ENCODE data around the gene CAND2. TPM values are rescaled to one million over a fixed set of nuclear protein-coding genes. Genes with fewer than 3 reads are reported as not detected.
A peak's percentile ranks its signal among the peaks of the same experiment; 100 is the strongest.

The CAND2 gene
- total and polyA plus RNA-seq, 4 donors = 0.38 to 1.6 (median 0.92) TPM

DNA sequence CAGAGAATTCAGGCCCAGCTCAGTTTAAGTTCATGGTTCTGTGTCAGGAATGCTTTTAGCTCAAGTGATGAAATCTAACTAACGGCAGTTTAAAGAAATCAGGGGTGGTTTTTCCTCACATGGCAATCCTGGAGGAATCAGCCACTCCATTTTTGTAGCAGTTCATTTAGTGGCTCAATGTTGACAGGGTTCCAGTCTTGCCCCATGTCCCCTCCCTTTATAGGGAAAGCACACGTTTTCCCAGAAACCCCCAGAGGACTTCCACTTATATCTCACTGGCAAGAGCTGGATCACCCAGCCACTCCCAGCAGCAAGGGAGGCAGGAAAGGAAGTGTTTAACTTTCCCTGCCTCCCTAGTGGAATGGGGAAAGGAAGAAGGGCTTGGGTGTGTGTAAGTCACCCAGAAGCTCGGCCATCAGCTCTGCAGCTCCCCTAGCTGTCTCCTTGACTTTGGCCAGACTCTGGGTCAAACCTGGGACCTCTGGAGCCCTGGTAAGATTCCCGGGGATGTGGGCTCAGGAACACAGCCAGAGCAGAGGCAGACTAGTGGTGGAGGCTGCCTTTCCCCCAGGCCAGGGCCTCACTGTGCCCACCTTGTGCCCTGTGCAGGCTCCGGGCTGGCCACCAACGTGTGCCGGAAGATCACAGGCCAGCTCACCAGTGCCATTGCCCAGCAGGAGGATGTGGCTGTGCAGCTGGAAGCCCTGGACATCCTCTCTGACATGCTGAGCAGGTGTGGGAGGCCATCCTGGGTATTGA lies 11.3 kb downstream of the CAND2 start (continued):
- TF ChIP-seq REST (IDR thresholded peaks at IDR 0.05) = no peak

DNA sequence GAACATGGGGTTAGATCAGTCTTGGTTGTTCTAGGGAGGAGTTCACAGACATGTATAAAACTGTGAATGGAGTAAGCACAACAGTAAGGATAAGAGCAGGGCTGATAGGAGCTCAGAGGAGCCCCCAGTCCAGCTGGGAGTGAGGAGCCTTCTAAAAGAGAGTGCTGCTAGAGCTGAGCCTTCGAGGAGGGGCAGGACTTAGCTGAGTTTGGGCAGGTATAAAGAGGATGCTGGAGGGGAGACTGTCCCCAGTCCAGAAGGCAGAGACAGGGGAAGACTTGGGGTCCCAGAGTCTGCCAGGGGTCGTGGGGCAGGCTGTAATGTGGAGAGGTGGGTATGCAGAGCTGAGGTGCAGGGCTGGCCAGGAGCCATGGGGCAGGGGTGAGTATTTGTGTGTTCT lies 12.1 kb downstream of the CAND2 start:
- no peak for TF ChIP-seq EGR1 (IDR thresholded peaks at IDR 0.05; ENCODE audit: low read depth in 2 of 2)
- no peaks in the 10 kb centered on the region for H3K27me3 ChIP-seq (ENCODE audit: control insufficient read depth in 4 of 4, insufficient read depth in 4 of 4, low read length in 3 of 4)
- no peaks in the 10 kb centered on the region for H3K9me3 ChIP-seq (ENCODE audit: control insufficient read depth in 4 of 4, low read length in 3 of 4)
- no peak overlapping the region for H3K9ac ChIP-seq (ENCODE audit: low read depth in 1 of 2, low read length in 2 of 2)
- peaks cover 0 to 2% (median 0%) of the 10 kb centered on the region in 4 donors for H3K36me3 ChIP-seq (ENCODE audit: control insufficient read depth in 4 of 4, insufficient read depth in 3 of 4, low read depth in 1 of 4, low read length in 3 of 4)
- H3K4me3 ChIP-seq (ENCODE audit: low read depth in 1 of 3, low read length in 3 of 3) = no peak overlapping the region
- 86% methylated on average over 2 of the region's 2 CpGs for WGBS
- H3K27ac ChIP-seq (ENCODE audit: low read depth in 1 of 2, low read length in 2 of 2) = no peak overlapping the region
- H3K4me1 ChIP-seq (ENCODE audit: control insufficient read depth in 4 of 4, insufficient read depth in 4 of 4, low read length in 3 of 4) = peaks cover 0 to 7% (median 5%) of the 10 kb centered on the region in 4 donors
- DNase-seq (ENCODE audit: low spot score) = no peak

GRCh38 chr3:12809001-12809400 lies 12.5 kb downstream of the CAND2 start:
- 95% methylated on average over 3 of the region's 3 CpGs for WGBS
- TF ChIP-seq ZBTB33 (IDR thresholded peaks at IDR 0.05) (no peak), ATF3 (IDR thresholded peaks at IDR 0.05) (no peak), FOXA1 (IDR thresholded peaks at IDR 0.05) (no peak), SP1 (IDR thresholded peaks at IDR 0.05) (no peak), HNF4G (IDR thresholded peaks at IDR 0.05) (no peak)
- H3K4me1 ChIP-seq (ENCODE audit: control insufficient read depth in 4 of 4, insufficient read depth in 4 of 4, low read length in 3 of 4) = peaks cover 0 to 7% (median 5%) of the 10 kb centered on the region in 4 donors
- H3K36me3 ChIP-seq (ENCODE audit: control insufficient read depth in 4 of 4, insufficient read depth in 3 of 4, low read depth in 1 of 4, low read length in 3 of 4) = peaks cover 0 to 2% (median 0%) of the 10 kb centered on the region in 4 donors
- H3K27me3 ChIP-seq (ENCODE audit: control insufficient read depth in 4 of 4, insufficient read depth in 4 of 4, low read length in 3 of 4) = no peaks in the 10 kb centered on the region
- no peak overlapping the region for H3K9ac ChIP-seq (ENCODE audit: low read depth in 1 of 2, low read length in 2 of 2)
- no peak overlapping the region for H3K4me3 ChIP-seq (ENCODE audit: low read depth in 1 of 3, low read length in 3 of 3)
- no peak overlapping the region for H3K27ac ChIP-seq (ENCODE audit: low read depth in 1 of 2, low read length in 2 of 2)
- no peak for DNase-seq (ENCODE audit: low spot score)
- no peaks in the 10 kb centered on the region for H3K9me3 ChIP-seq (ENCODE audit: control insufficient read depth in 4 of 4, low read length in 3 of 4)

DNA sequence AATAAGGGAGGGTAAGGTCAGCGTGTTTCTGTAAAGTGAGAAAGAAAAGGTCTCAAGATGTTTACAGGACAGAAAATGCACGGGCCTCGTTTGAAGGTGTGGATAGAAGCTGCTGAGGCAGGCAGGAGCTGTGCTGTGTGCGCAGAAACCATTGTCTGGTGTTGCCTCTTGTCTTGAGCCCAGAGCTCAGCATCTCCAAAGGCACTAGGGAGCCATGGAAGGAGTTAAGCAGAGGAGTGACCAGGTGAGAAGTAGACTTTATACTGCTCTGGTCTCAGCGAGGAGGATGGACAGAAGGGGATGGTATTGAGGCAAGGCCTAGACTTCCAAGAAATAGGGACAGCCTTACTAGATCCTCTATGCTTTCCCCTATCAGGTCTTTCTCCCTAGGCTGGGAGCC lies 13.0 kb downstream of the CAND2 start:
- Histone ChIP-seq H3K4me1 (ENCODE audit: control insufficient read depth in 4 of 4, insufficient read depth in 4 of 4, low read length in 3 of 4) (peaks cover 0 to 7% (median 5%) of the 10 kb centered on the region in 4 donors), H3K9ac (ENCODE audit: low read depth in 1 of 2, low read length in 2 of 2) (peak overlapping the region; percentile 18 to 61), H3K27ac (ENCODE audit: low read depth in 1 of 2, low read length in 2 of 2) (peak overlapping the region in 1 of 2 donors; percentile 37), H3K9me3 (ENCODE audit: control insufficient read depth in 4 of 4, low read length in 3 of 4) (no peaks in the 10 kb centered on the region), H3K4me3 (ENCODE audit: low read depth in 1 of 3, low read length in 3 of 3) (peak overlapping the region in 1 of 3 donors; percentile 66), H3K27me3 (ENCODE audit: control insufficient read depth in 4 of 4, insufficient read depth in 4 of 4, low read length in 3 of 4) (no peaks in the 10 kb centered on the region), H3K36me3 (ENCODE audit: control insufficient read depth in 4 of 4, insufficient read depth in 3 of 4, low read depth in 1 of 4, low read length in 3 of 4) (peaks cover 0 to under 1% (median 0%) of the 10 kb centered on the region in 4 donors)
- DNase-seq (ENCODE audit: low spot score) = no peak
- WGBS = 95% methylated on average over 5 of the region's 5 CpGs
- TF ChIP-seq TAF1 (conservative IDR thresholded peaks at IDR 0.05) = no peak
- TF ChIP-seq YY1 (IDR thresholded peaks at IDR 0.05) = no peak
- TF ChIP-seq ATF3 (IDR thresholded peaks at IDR 0.05) = no peak
- TF ChIP-seq, protein P1, sequence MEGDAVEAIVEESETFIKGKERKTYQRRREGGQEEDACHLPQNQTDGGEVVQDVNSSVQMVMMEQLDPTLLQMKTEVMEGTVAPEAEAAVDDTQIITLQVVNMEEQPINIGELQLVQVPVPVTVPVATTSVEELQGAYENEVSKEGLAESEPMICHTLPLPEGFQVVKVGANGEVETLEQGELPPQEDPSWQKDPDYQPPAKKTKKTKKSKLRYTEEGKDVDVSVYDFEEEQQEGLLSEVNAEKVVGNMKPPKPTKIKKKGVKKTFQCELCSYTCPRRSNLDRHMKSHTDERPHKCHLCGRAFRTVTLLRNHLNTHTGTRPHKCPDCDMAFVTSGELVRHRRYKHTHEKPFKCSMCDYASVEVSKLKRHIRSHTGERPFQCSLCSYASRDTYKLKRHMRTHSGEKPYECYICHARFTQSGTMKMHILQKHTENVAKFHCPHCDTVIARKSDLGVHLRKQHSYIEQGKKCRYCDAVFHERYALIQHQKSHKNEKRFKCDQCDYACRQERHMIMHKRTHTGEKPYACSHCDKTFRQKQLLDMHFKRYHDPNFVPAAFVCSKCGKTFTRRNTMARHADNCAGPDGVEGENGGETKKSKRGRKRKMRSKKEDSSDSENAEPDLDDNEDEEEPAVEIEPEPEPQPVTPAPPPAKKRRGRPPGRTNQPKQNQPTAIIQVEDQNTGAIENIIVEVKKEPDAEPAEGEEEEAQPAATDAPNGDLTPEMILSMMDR (IDR thresholded peaks at IDR 0.05; ENCODE audit: low read depth, low read length, missing input control) = no peak
- no peak for TF ChIP-seq RXRA (IDR thresholded peaks at IDR 0.05)
- TF ChIP-seq FOXA1 (IDR thresholded peaks at IDR 0.05) = no peak
- TF ChIP-seq HNF4G (IDR thresholded peaks at IDR 0.05) = no peak
- no peak for TF ChIP-seq EGR1 (IDR thresholded peaks at IDR 0.05; ENCODE audit: low read depth in 2 of 2)
- no peak for TF ChIP-seq NR2F2 (IDR thresholded peaks at IDR 0.05)
- no peak for TF ChIP-seq GABPA (IDR thresholded peaks at IDR 0.05 in 1 of 2, conservative IDR thresholded peaks at IDR 0.05 in 1 of 2)
- no peak for TF ChIP-seq SP1 (IDR thresholded peaks at IDR 0.05)
- no peak for TF ChIP-seq HNF4A (conservative IDR thresholded peaks at IDR 0.05)
- TF ChIP-seq RAD21 (IDR thresholded peaks at IDR 0.05) = no peak
- no peak for TF ChIP-seq FOXA2 (IDR thresholded peaks at IDR 0.05)

All from liver (tissue), 9 donors.